ENCODE results near the gene CDK2. TPM values are rescaled to one million over a fixed set of nuclear protein-coding genes. Genes with fewer than 3 reads are reported as not detected.

CDK2 gene
- total and polyA plus RNA-seq, 12 donors, result 6.0 to 30.6 (median 17.8) TPM

DNA sequence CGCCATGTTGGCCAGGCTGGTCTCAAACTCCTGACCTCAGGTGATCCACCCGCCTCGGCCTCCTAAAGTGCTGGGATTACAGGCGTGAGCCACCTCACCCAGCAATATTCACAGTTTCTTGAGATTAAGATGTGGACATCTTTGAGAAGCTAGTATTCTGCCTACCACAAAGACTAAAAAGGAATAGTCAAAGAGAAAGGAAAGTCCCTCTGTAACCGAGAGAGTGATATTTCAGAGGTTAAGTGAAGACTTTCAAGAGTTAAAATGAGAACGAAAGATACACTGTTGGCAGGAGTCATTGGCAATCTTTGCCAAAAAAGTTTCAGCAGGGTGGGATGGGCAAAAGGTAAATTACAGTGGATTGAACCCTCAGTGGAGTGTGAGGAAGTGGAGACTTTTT is 20.1 kb upstream of the CDK2 start:
- H3K36me3 ChIP-seq (replicated peaks in 1 of 2), result peaks cover 0 to 8% of the 10 kb centered on the region in 2 donors
- H3K4me3 ChIP-seq, result no peak overlapping the region
- no peaks in the 10 kb centered on the region for H3K27me3 ChIP-seq
- no peaks in the 10 kb centered on the region for H3K4me1 ChIP-seq (replicated peaks in 1 of 2)
- DNase-seq, result no peak
- no peaks in the 10 kb centered on the region for H3K9me3 ChIP-seq (replicated peaks in 1 of 3)
- TF ChIP-seq, protein P1, sequence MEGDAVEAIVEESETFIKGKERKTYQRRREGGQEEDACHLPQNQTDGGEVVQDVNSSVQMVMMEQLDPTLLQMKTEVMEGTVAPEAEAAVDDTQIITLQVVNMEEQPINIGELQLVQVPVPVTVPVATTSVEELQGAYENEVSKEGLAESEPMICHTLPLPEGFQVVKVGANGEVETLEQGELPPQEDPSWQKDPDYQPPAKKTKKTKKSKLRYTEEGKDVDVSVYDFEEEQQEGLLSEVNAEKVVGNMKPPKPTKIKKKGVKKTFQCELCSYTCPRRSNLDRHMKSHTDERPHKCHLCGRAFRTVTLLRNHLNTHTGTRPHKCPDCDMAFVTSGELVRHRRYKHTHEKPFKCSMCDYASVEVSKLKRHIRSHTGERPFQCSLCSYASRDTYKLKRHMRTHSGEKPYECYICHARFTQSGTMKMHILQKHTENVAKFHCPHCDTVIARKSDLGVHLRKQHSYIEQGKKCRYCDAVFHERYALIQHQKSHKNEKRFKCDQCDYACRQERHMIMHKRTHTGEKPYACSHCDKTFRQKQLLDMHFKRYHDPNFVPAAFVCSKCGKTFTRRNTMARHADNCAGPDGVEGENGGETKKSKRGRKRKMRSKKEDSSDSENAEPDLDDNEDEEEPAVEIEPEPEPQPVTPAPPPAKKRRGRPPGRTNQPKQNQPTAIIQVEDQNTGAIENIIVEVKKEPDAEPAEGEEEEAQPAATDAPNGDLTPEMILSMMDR (IDR thresholded peaks at IDR 0.05), result no peak
- no peak for TF ChIP-seq POLR2A (IDR thresholded peaks at IDR 0.05)
- no peak overlapping the region for H3K27ac ChIP-seq
- intact Hi-C loops (cut with DNase I), result no loop called here
- 82 to 86% (median 84%) methylated on average over 6 of the region's 6 CpGs for WGBS, 4 donors

DNA sequence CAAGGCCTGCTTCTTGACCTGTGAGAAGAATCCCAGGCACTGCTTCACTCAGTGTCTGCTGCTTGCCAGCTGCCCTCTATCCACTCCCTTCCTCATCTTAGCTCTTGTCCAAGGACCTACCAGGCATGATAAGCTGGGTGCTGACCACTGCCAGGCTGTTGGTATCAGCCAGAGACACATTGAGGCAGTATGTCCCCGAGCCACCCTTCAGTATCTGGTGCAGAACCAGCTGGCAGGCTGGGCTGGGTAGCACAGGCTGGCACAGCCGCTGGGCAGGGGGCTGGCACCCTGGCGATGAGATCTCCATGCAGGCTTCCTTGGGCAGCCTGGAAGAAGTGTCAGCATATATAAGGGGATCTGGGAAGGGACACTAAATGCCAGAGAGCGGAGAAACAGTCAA is 11.3 kb upstream of the CDK2 start:
- intact Hi-C loops (cut with DNase I), result no loop called here
- Histone ChIP-seq H3K9me3 (replicated peaks in 1 of 3) (no peaks in the 10 kb centered on the region), H3K27me3 (no peaks in the 10 kb centered on the region), H3K4me3 (no peak overlapping the region), H3K27ac (no peak overlapping the region), H3K4me1 (replicated peaks in 1 of 2) (no peaks in the 10 kb centered on the region), H3K36me3 (replicated peaks in 1 of 2) (peaks cover 0 to 9% of the 10 kb centered on the region in 2 donors)
- DNase-seq, result no peak
- 88 to 100% (median 92%) methylated on average over 3 to 4 of the region's 4 CpGs for WGBS, 4 donors
- TF ChIP-seq POLR2A (IDR thresholded peaks at IDR 0.05), result no peak
- TF ChIP-seq, protein P1 (IDR thresholded peaks at IDR 0.05), result no peak

GRCh38 chr12:55955800-55956508 is 10.7 kb upstream of the CDK2 start:
- peak in 5 of 7 donors; percentile 59 to 68 (median 61) for DNase-seq
- no peaks in the 10 kb centered on the region for H3K4me1 ChIP-seq (replicated peaks in 1 of 2)
- H3K36me3 ChIP-seq (replicated peaks in 1 of 2), result peaks cover 0 to 9% of the 10 kb centered on the region in 2 donors
- no peak for TF ChIP-seq POLR2A (IDR thresholded peaks at IDR 0.05)
- TF ChIP-seq, protein P1 (IDR thresholded peaks at IDR 0.05), result peak in 5 of 6 experiments; percentile 5 to 44 (median 31)
- WGBS, 4 donors, result 81 to 89% (median 84%) methylated on average over 4 to 6 of the region's 6 CpGs
- no peaks in the 10 kb centered on the region for H3K9me3 ChIP-seq (replicated peaks in 1 of 3)
- H3K4me3 ChIP-seq, result no peak overlapping the region
- intact Hi-C loops (cut with DNase I), result no loop called here
- no peaks in the 10 kb centered on the region for H3K27me3 ChIP-seq
- no peak overlapping the region for H3K27ac ChIP-seq

DNA sequence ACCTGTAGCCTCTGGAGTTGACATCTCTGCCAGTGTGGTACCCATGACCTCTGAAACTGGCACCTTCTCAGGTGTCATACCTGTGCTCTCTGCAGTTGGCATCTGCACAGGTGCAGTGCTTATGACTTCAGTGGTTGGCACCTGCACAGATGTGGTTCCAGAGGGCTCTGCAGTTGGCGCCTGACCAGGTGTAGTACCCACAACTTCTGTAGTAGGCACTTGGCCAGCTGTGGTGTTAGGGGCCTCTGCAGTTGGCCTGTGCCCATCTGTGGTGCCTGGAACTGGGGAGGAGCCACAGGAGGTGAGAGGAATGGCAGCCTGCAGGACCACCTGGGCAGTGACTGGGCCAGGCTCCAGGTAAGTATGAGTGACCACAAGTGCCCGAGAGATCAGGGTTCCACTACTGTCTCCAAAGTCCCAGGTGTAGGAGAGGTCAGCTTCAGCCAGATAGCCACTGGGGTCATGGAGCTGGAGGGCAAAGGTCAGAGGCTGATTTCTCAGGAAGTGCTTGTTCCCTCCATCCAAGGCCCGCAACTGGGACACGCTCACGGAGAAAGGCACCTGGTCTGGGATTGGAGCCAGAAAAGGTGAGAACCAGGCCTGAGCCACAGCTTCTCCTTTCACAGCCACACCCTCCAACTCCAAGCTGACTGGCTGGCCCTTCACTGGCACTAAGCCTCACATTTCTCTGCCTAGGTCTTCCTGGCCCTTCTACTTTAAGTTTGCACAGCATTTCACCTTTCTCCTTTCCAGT is 9.3 kb upstream of the CDK2 start:
- H3K27ac ChIP-seq, result no peak overlapping the region
- no peaks in the 10 kb centered on the region for H3K4me1 ChIP-seq (replicated peaks in 1 of 2)
- intact Hi-C loops (cut with DNase I), result no loop called here
- no peak for DNase-seq
- no peak overlapping the region for H3K4me3 ChIP-seq
- no peaks in the 10 kb centered on the region for H3K9me3 ChIP-seq (replicated peaks in 1 of 3)
- peaks cover 0 to 3% of the 10 kb centered on the region in 2 donors for H3K36me3 ChIP-seq (replicated peaks in 1 of 2)
- TF ChIP-seq POLR2A (IDR thresholded peaks at IDR 0.05), result no peak
- TF ChIP-seq, protein P1 (IDR thresholded peaks at IDR 0.05), result no peak
- WGBS, 4 donors, result 78 to 86% (median 84%) methylated on average over 4 to 5 of the region's 5 CpGs; no CpG with 5 or more reads in 1 of the 4 donors
- H3K27me3 ChIP-seq, result no peaks in the 10 kb centered on the region

Data from adrenal gland (tissue), 12 donors.